Muscle layer of duodenum (tissue), 2 donors: ENCODE measurements around the gene ZDHHC8.

Experiments
- H3K27ac ChIP-seq: one replicate; pipeline ENCODE4 v1.7.0; 2013; ENCODE audit warnings: mild to moderate bottlenecking, low read length
- H3K27me3 ChIP-seq: one replicate; pipeline ENCODE4 v1.7.0; 2013; ENCODE audit warnings: low read depth, mild to moderate bottlenecking, control low read depth, low read length
- H3K36me3 ChIP-seq, 2 donors: one replicate each; pipeline ENCODE4 v1.7.0; 2013; ENCODE audit warnings: low read length in 2 of 2, control low read depth in 1 of 2, mild to moderate bottlenecking in 1 of 2; ENCODE audit not compliant: insufficient read depth in 2 of 2, control insufficient read depth in 1 of 2
- H3K4me1 ChIP-seq, 2 donors: one replicate each; pipeline ENCODE4 v1.7.0; 2013; ENCODE audit warnings: low read length in 2 of 2, mild to moderate bottlenecking in 2 of 2, control low read depth in 1 of 2, moderate library complexity in 1 of 2; ENCODE audit not compliant: insufficient read depth in 2 of 2, control insufficient read depth in 1 of 2
- H3K4me3 ChIP-seq, 2 donors: one replicate each; pipeline ENCODE4 v1.7.0; 2013; ENCODE audit warnings: low read length in 2 of 2, low read depth in 1 of 2, mild to moderate bottlenecking in 1 of 2
- H3K9me3 ChIP-seq, 2 donors: one replicate each; pipeline ENCODE4 v1.7.0; 2013; ENCODE audit warnings: low read length in 2 of 2, control low read depth in 1 of 2, mild to moderate bottlenecking in 1 of 2; ENCODE audit not compliant: control insufficient read depth in 1 of 2
- donor health status: healthy.

ZDHHC8 gene

GRCh38 chr22:20131597-20131858 lies at the start of gene ZDHHC8:
TSS of gene ZDHHC8 (plus strand) at chr22:20131804. CDS start at chr22:20131948, 144 bp downstream.
- peak within 1 kb of the TSS; percentile 53 to 94 for H3K4me3 ChIP-seq
- no peak within 1 kb of the TSS for H3K27ac ChIP-seq
- peaks cover 5 to 49% of the 10 kb centered on the region in 2 donors for H3K4me1 ChIP-seq
- H3K9me3 ChIP-seq: no peaks in the 10 kb centered on the region
- H3K27me3 ChIP-seq: no peaks in the 10 kb centered on the region
- peaks cover 0 to 10% of the 10 kb centered on the region in 2 donors for H3K36me3 ChIP-seq

GRCh38 chr22:20083157-20083890 lies 48.3 kb upstream of the ZDHHC8 start:
- Histone ChIP-seq H3K9me3 (no peaks in the 10 kb centered on the region), H3K36me3 (peaks cover 25 to 28% of the 10 kb centered on the region in 2 donors), H3K4me1 (peaks cover 3 to 40% of the 10 kb centered on the region in 2 donors), H3K4me3 (no peak overlapping the region), H3K27me3 (no peaks in the 10 kb centered on the region), H3K27ac (no peak overlapping the region)

GRCh38 chr22:20083891-20084546 lies 47.6 kb upstream of the ZDHHC8 start:
- no peaks in the 10 kb centered on the region for H3K27me3 ChIP-seq
- H3K36me3 ChIP-seq: peaks cover 32% of the 10 kb centered on the region in 2 donors
- H3K4me3 ChIP-seq: no peak overlapping the region
- H3K4me1 ChIP-seq: peaks cover 3 to 40% of the 10 kb centered on the region in 2 donors
- no peaks in the 10 kb centered on the region for H3K9me3 ChIP-seq
- no peak overlapping the region for H3K27ac ChIP-seq

- Histone ChIP-seq H3K27me3 (no peaks in the 10 kb centered on the region), H3K9me3 (no peaks in the 10 kb centered on the region), H3K27ac (no peak overlapping the region), H3K4me1 (peaks cover 3 to 40% of the 10 kb centered on the region in 2 donors), H3K36me3 (peaks cover 39 to 40% of the 10 kb centered on the region in 2 donors), H3K4me3 (no peak overlapping the region)
Measured at GRCh38 chr22:20084547-20085413, 46.8 kb upstream of the ZDHHC8 start.

GRCh38 chr22:20085651-20086050 lies 46.0 kb upstream of the ZDHHC8 start:
- H3K4me3 ChIP-seq: no peak overlapping the region
- H3K36me3 ChIP-seq: peaks cover 48 to 49% of the 10 kb centered on the region in 2 donors
- H3K4me1 ChIP-seq: peaks cover 3 to 40% of the 10 kb centered on the region in 2 donors
- H3K27ac ChIP-seq: no peak overlapping the region
- no peaks in the 10 kb centered on the region for H3K27me3 ChIP-seq
- no peaks in the 10 kb centered on the region for H3K9me3 ChIP-seq

GRCh38 chr22:20086101-20086599 lies 45.5 kb upstream of the ZDHHC8 start:
- H3K27me3 ChIP-seq: no peaks in the 10 kb centered on the region
- no peak overlapping the region for H3K27ac ChIP-seq

GRCh38 chr22:20086763-20087162 lies 44.8 kb upstream of the ZDHHC8 start:
- no peaks in the 10 kb centered on the region for H3K9me3 ChIP-seq
- no peak overlapping the region for H3K27ac ChIP-seq
- no peak overlapping the region for H3K4me3 ChIP-seq
- H3K4me1 ChIP-seq: peaks cover under 1 to 29% of the 10 kb centered on the region in 2 donors
- no peaks in the 10 kb centered on the region for H3K27me3 ChIP-seq
- H3K36me3 ChIP-seq: peaks cover 59% of the 10 kb centered on the region in 2 donors

More at GRCh38 chr22:20086101-20086599, 45.5 kb upstream of the ZDHHC8 start:
- Histone ChIP-seq H3K4me3 (no peak overlapping the region), H3K9me3 (no peaks in the 10 kb centered on the region), H3K36me3 (peaks cover 53 to 54% of the 10 kb centered on the region in 2 donors), H3K4me1 (peaks cover 3 to 35% of the 10 kb centered on the region in 2 donors)

- Histone ChIP-seq H3K27me3 (no peaks in the 10 kb centered on the region), H3K4me3 (no peak overlapping the region), H3K4me1 (peaks cover 0 to 26% of the 10 kb centered on the region in 2 donors), H3K27ac (no peak overlapping the region), H3K9me3 (no peaks in the 10 kb centered on the region), H3K36me3 (peaks cover 66 to 67% of the 10 kb centered on the region in 2 donors)
Measured at GRCh38 chr22:20087319-20088262, 44.0 kb upstream of the ZDHHC8 start.

GRCh38 chr22:20088263-20088648 lies 43.3 kb upstream of the ZDHHC8 start:
- Histone ChIP-seq H3K9me3 (no peaks in the 10 kb centered on the region), H3K36me3 (peaks cover 67 to 72% of the 10 kb centered on the region in 2 donors), H3K27me3 (no peaks in the 10 kb centered on the region), H3K27ac (no peak overlapping the region), H3K4me3 (no peak overlapping the region), H3K4me1 (peaks cover 0 to 20% of the 10 kb centered on the region in 2 donors)

GRCh38 chr22:20089226-20089976 lies 42.2 kb upstream of the ZDHHC8 start:
- Histone ChIP-seq H3K36me3 (peaks cover 77 to 84% of the 10 kb centered on the region in 2 donors), H3K27ac (no peak overlapping the region), H3K4me1 (peaks cover 0 to 8% of the 10 kb centered on the region in 2 donors), H3K27me3 (no peaks in the 10 kb centered on the region), H3K4me3 (no peak overlapping the region), H3K9me3 (no peaks in the 10 kb centered on the region)
